Transverse colon (tissue), 4 donors: ENCODE measurements around the gene UBR7. TPM values are rescaled to one million over a fixed set of nuclear protein-coding genes. Genes with fewer than 3 reads are reported as not detected.
"Not testable (repeated sequence)": the region's sequence is repeated elsewhere in the genome, so short reads cannot be mapped to it uniquely, and the experiment has no call there.

Experiments
- DNase-seq: peaks from one replicate; pipeline ENCODE4 v3.0.0-alpha.2; 2019
- H3K27ac ChIP-seq, 4 donors: fragments of 200-600 bp; sonication (generic); 2 replicates each; pipeline ENCODE4 v1.5.1; 2016 to 2018; ENCODE audit warnings: inconsistent platforms in 4 of 4
- H3K27me3 ChIP-seq: fragments of 200-600 bp; sonication (generic); 2 replicates; pipeline ENCODE4 v1.5.1; 2017; ENCODE audit warnings: inconsistent platforms
- H3K36me3 ChIP-seq, 4 donors: fragments of 200-600 bp; sonication (generic); 2 replicates each; pipeline ENCODE4 v1.5.1; 2017 to 2019; ENCODE audit warnings: inconsistent platforms in 4 of 4
- H3K4me1 ChIP-seq, 4 donors: fragments of 200-600 bp; sonication (generic); 2 replicates each; pipeline ENCODE4 v1.5.1; 2017 to 2020; ENCODE audit warnings: inconsistent platforms in 4 of 4
- H3K4me3 ChIP-seq, 4 donors: fragments of 200-600 bp; sonication (generic); 1 replicate in 1 of 4; 2 replicates in 3 of 4; pipeline versions ENCODE4 v1.5.1 to v1.6.1; 2017 to 2019; ENCODE audit warnings: inconsistent platforms in 4 of 4
- H3K9me3 ChIP-seq, 2 donors: fragments of 200-600 bp; sonication (generic); 2 replicates each; pipeline ENCODE4 v1.5.1; 2017 to 2019; ENCODE audit warnings: inconsistent platforms in 2 of 2
- CTCF ChIP-seq, 5 experiments: fragments of 200-600 bp in 3 of 5; fragments of 450-650 bp in 2 of 5; sonication (generic) in 3 of 5; IDR thresholded peaks; 1 replicate in 2 of 5; 2 replicates in 3 of 5; pipeline ENCODE4 v1.5.1; 2016 to 2017; ENCODE audit warnings: antibody characterized with exemption in 5 of 5, inconsistent platforms in 3 of 5, mild to moderate bottlenecking in 2 of 5, moderate library complexity in 1 of 5
- EP300 ChIP-seq: sonication (generic); formaldehyde crosslinking; IDR thresholded peaks from one replicate; pipeline ENCODE4 v1.6.1; 2017; ENCODE audit warnings: antibody characterized with exemption, low read depth
- POLR2A ChIP-seq: fragments of 450-650 bp; IDR thresholded peaks from one replicate; pipeline ENCODE4 v1.6.1; 2016; ENCODE audit warnings: antibody characterized with exemption, mild to moderate bottlenecking, moderate library complexity
- POLR2AphosphoS5 ChIP-seq, 3 donors: sonication (generic); formaldehyde crosslinking; IDR thresholded peaks; one replicate each; pipeline ENCODE4 v1.6.1; 2016; ENCODE audit warnings: antibody characterized with exemption in 3 of 3
- WGBS, 2 donors: methylation state at CpG; one replicate each; pipeline ENCODE4 v1.1.5; 2018; ENCODE audit warnings: low coverage in 1 of 2; 5-methylcytosine and 5-hydroxymethylcytosine counted together
- in situ Hi-C, 4 donors: fragments of 200-750 bp; cut with MboI; loops; one replicate each; pipeline versions ENCODE4 v1.15.0 to v1.15.1; 2017; ENCODE audit warnings: low sequenced_read_pairs in 3 of 4, low pct_ligation_motif_present in 1 of 4, low pct_unique_long_range_greater_than_20kb in 1 of 4
- intact Hi-C: fragments of 100-400 bp; cut with DNase I; formaldehyde crosslinking; loops from one replicate; pipeline ENCODE4 v1.15.1; 2023; ENCODE audit warnings: low total_unique reads
- total RNA-seq, 4 donors: library from RNA; depleted of rRNA; stranded (reverse); fragments of >200 nt; gene quantifications; one replicate each; pipeline ENCODE4 v1.1.0, GENCODE V29; 2016

The UBR7 gene
- total RNA-seq: 10 to 100 TPM; 19.1 to 76.4 (median 23.8) TPM

- TF ChIP-seq POLR2A (peak; percentile 84), POLR2AphosphoS5 (IDR thresholded peaks at IDR 0.05) (peak; percentile 85 to 94 (median 89)), CTCF (IDR thresholded peaks at IDR 0.05) (peak in 4 of 5 experiments; percentile 7 to 50 (median 31)), EP300 (no peak)
- no peaks in the 10 kb centered on the region for H3K27me3 ChIP-seq
- H3K27ac ChIP-seq: peak within 1 kb of the TSS; percentile 88 to 94 (median 93)
- H3K36me3 ChIP-seq: peaks cover 0 to 6% (median under 1%) of the 10 kb centered on the region in 4 donors
- peaks cover 18 to 39% (median 28%) of the 10 kb centered on the region in 4 donors for H3K4me1 ChIP-seq
- in situ Hi-C loops (no loop called here), intact Hi-C loops (no loop called here)
- peak; percentile 97 for DNase-seq
- 0% methylated on average over 12 to 52 of the region's 65 CpGs for WGBS, 2 donors
- peak within 1 kb of the TSS; percentile 54 to 95 (median 76) for H3K4me3 ChIP-seq
- no peaks in the 10 kb centered on the region for H3K9me3 ChIP-seq
Observed at GRCh38 chr14:93206793-93207467, at the start of gene UBR7, which contains the start of gene GON7. Gene UBR7 (plus strand): TSS chr14:93207256. CDS start chr14:93207292, 36 bp downstream. Gene GON7 (minus strand): TSS chr14:93207065. CDS start chr14:93207037, 28 bp downstream.

- H3K27ac ChIP-seq, in situ Hi-C loops, H3K4me3 ChIP-seq, DNase-seq, H3K4me1 ChIP-seq, H3K27me3 ChIP-seq, H3K9me3 ChIP-seq, intact Hi-C loops, H3K36me3 ChIP-seq: not testable (repeated sequence)
- WGBS, 2 donors: 74 to 83% methylated on average over 5 to 7 of the region's 7 CpGs
Observed at GRCh38 chr14:93158349-93158748, 48.7 kb upstream of the UBR7 start.

- WGBS, 2 donors: 44 to 57% methylated on average over 3 to 5 of the region's 5 CpGs
- H3K4me3 ChIP-seq, H3K9me3 ChIP-seq, DNase-seq, in situ Hi-C loops, H3K27ac ChIP-seq, H3K27me3 ChIP-seq, H3K4me1 ChIP-seq, H3K36me3 ChIP-seq, intact Hi-C loops: not testable (repeated sequence)
Observed at GRCh38 chr14:93159625-93160352, 47.3 kb upstream of the UBR7 start.

- WGBS, 2 donors: 52% methylated on average over 4 of the region's 4 CpGs; no CpG with 5 or more reads in 1 of the 2 donors
- in situ Hi-C loops (no loop called here), intact Hi-C loops (no loop called here)
- H3K4me3 ChIP-seq: no peak overlapping the region
- H3K27ac ChIP-seq: no peak overlapping the region
- H3K4me1 ChIP-seq: no peaks in the 10 kb centered on the region
- no peaks in the 10 kb centered on the region for H3K9me3 ChIP-seq
- H3K36me3 ChIP-seq: no peaks in the 10 kb centered on the region
- no peaks in the 10 kb centered on the region for H3K27me3 ChIP-seq
- peak in 2 of 5 experiments; percentile 23 to 34 for TF ChIP-seq CTCF (IDR thresholded peaks at IDR 0.05)
- no peak for TF ChIP-seq EP300
- DNase-seq: no peak
Observed at GRCh38 chr14:93160353-93160801, 46.7 kb upstream of the UBR7 start.

- no peak for TF ChIP-seq POLR2AphosphoS5 (IDR thresholded peaks at IDR 0.05)
- no peak for TF ChIP-seq EP300
- no peak for TF ChIP-seq POLR2A
- TF ChIP-seq CTCF (IDR thresholded peaks at IDR 0.05): no peak
- intact Hi-C loops: no loop called here
- no peak for DNase-seq
- Histone ChIP-seq H3K27ac (no peak overlapping the region), H3K9me3 (no peaks in the 10 kb centered on the region), H3K36me3 (no peaks in the 10 kb centered on the region), H3K4me3 (no peak overlapping the region), H3K4me1 (no peaks in the 10 kb centered on the region), H3K27me3 (no peaks in the 10 kb centered on the region)
- 82 to 100% methylated on average over 1 to 4 of the region's 4 CpGs for WGBS, 2 donors
- in situ Hi-C loops: no loop called here
Observed at GRCh38 chr14:93161411-93161940, 45.6 kb upstream of the UBR7 start.
